Superior temporal gyrus (tissue), 1 donor: ENCODE data around the gene SRXN1.

Source experiments
- DNase-seq: peaks from one replicate; pipeline ENCODE4 v3.0.0-alpha.2; 2016; ENCODE audit errors: extremely low spot score

The SRXN1 gene

GRCh38 chr20:675453-676314 lies 22.7 kb upstream of the SRXN1 start, which contains the start of gene SCRT2:
TSS of gene SCRT2 (minus strand) at chr20:675802. CDS start at chr20:675601, 201 bp downstream.
- DNase-seq, result peak; percentile 64

GRCh38 chr20:675033-675452 lies 22.0 kb upstream of the SRXN1 start:
- DNase-seq, result no peak

- DNase-seq, result no peak
Observed at GRCh38 chr20:673603-674001, 20.6 kb upstream of the SRXN1 start.

- DNase-seq, result no peak
Observed at GRCh38 chr20:672963-673602, 20.1 kb upstream of the SRXN1 start.

- DNase-seq, result no peak
Observed at GRCh38 chr20:671252-672030, 18.4 kb upstream of the SRXN1 start.

- no peak for DNase-seq
Observed at GRCh38 chr20:669573-669972, 16.6 kb upstream of the SRXN1 start.

- no peak for DNase-seq
Observed at GRCh38 chr20:668638-669037, 15.6 kb upstream of the SRXN1 start.

GRCh38 chr20:668050-668449 lies 15.1 kb upstream of the SRXN1 start:
- no peak for DNase-seq

- peak; percentile 51 for DNase-seq
Observed at GRCh38 chr20:667351-668034, 14.5 kb upstream of the SRXN1 start.

- DNase-seq, result no peak
Observed at GRCh38 chr20:666877-667276, 13.9 kb upstream of the SRXN1 start.

GRCh38 chr20:665276-665675 lies 12.3 kb upstream of the SRXN1 start:
- DNase-seq, result no peak

- DNase-seq, result no peak
Observed at GRCh38 chr20:664576-664975, 11.6 kb upstream of the SRXN1 start.

- no peak for DNase-seq
Observed at GRCh38 chr20:664151-664550, 11.2 kb upstream of the SRXN1 start.

GRCh38 chr20:663315-664090 lies 10.5 kb upstream of the SRXN1 start:
- no peak for DNase-seq

- DNase-seq, result no peak
Observed at GRCh38 chr20:662277-663192, 9.5 kb upstream of the SRXN1 start.

GRCh38 chr20:661474-662270 lies 8.7 kb upstream of the SRXN1 start:
- no peak for DNase-seq

GRCh38 chr20:658731-659291 lies 5.8 kb upstream of the SRXN1 start:
- no peak for DNase-seq

- DNase-seq, result no peak
Observed at GRCh38 chr20:658202-658601, 5.2 kb upstream of the SRXN1 start.
